Kidney (tissue), 14 donors: Measurements from ENCODE around the gene ZNF488. TPM values are rescaled to one million over a fixed set of nuclear protein-coding genes. Genes with fewer than 3 reads are reported as not detected.

Source experiments
- DNase-seq, 5 donors: peaks; one replicate each; pipeline ENCODE4 v3.0.0-alpha.2; 2013 to 2020
- FAIRE-seq: peaks from 2 replicates; lab custom pipeline; 2012; peaks lifted over from hg19 to GRCh38; lab: Jason Lieb, UNC
- H3K27ac ChIP-seq, 2 donors: one replicate each; pipeline ENCODE4 v1.7.0; 2013; ENCODE audit warnings: low read depth in 2 of 2, low read length in 2 of 2, inconsistent platforms in 1 of 2
- H3K27me3 ChIP-seq: one replicate; pipeline ENCODE4 v1.7.1; 2013; ENCODE audit warnings: low read length, inconsistent platforms; ENCODE audit not compliant: control insufficient read depth, insufficient read depth
- H3K36me3 ChIP-seq, 3 donors: one replicate each; pipeline versions ENCODE4 v1.7.0 to v1.7.1; 2013; ENCODE audit warnings: low read length in 3 of 3, control low read depth in 1 of 3, inconsistent platforms in 1 of 3; ENCODE audit not compliant: insufficient read depth in 3 of 3, control insufficient read depth in 2 of 3
- H3K4me1 ChIP-seq, 3 donors: one replicate each; pipeline versions ENCODE4 v1.7.0 to v1.7.1; 2013; ENCODE audit warnings: low read length in 3 of 3, inconsistent platforms in 1 of 3, low read depth in 1 of 3; ENCODE audit not compliant: control insufficient read depth in 2 of 3, insufficient read depth in 2 of 3
- H3K4me3 ChIP-seq, 3 donors: one replicate each; pipeline versions ENCODE4 v1.7.0 to v1.8.1; 2013; ENCODE audit warnings: low read length in 3 of 3, control low read depth in 1 of 3, inconsistent platforms in 1 of 3
- H3K9ac ChIP-seq, 3 donors: one replicate each; pipeline versions ENCODE4 v1.7.0 to v1.7.1; 2013; ENCODE audit warnings: low read length in 3 of 3, control low read depth in 1 of 3, inconsistent platforms in 1 of 3
- H3K9me3 ChIP-seq, 3 donors: one replicate each; pipeline versions ENCODE4 v1.7.0 to v1.7.1; 2013; ENCODE audit warnings: low read length in 3 of 3, control low read depth in 1 of 3, inconsistent platforms in 1 of 3; ENCODE audit not compliant: control insufficient read depth in 2 of 3, insufficient read depth in 1 of 3
- intact Hi-C: fragments of 100-400 bp; cut with DNase I; formaldehyde crosslinking; loops from one replicate; pipeline ENCODE4 v1.11.1; 2022
- polyA plus RNA-seq: library from polyadenylated mRNA; stranded (reverse); fragments of 350-450 nt; fragmentation: Illumina TruSeq; extraction: RNeasy Lipid Tissue Mini Kit (QIAGEN cat#74804); gene quantifications from one replicate; pipeline ENCODE4 v1.2.3, GENCODE V29; 2014; ENCODE audit warnings: low read depth, low replicate concordance; ENCODE audit not compliant: insufficient read depth
- total RNA-seq: library from RNA; stranded (reverse); fragmentation: NEBNext Ultra II Directional; extraction: Animal tissue kit (Norgen Biotek cat#: 25700); gene quantifications from one replicate; pipeline ENCODE4 v1.2.1, GENCODE V29; 2021
- TF ChIP-seq, protein P1 (sequence below): IDR thresholded peaks from 3 replicates; pipeline ENCODE4 v1.5.1; 2012; ENCODE audit warnings: mild to moderate bottlenecking, moderate library complexity, borderline replicate concordance; ENCODE audit not compliant: insufficient read depth; ENCODE audit errors: extremely low read depth
- donor health status: control.
- donor health status: control.
- donor health status: control.
- donor health status: control.
- donor health status: control.
- donor health status: DM: yes; HTN: yes; CAD: no.
- donor health status: Normal renal cell carcinoma (clear cell type).

ZNF488 gene
- total and polyA plus RNA-seq, 2 donors from 2014 or later: 0.09 to 4.0 TPM

DNA sequence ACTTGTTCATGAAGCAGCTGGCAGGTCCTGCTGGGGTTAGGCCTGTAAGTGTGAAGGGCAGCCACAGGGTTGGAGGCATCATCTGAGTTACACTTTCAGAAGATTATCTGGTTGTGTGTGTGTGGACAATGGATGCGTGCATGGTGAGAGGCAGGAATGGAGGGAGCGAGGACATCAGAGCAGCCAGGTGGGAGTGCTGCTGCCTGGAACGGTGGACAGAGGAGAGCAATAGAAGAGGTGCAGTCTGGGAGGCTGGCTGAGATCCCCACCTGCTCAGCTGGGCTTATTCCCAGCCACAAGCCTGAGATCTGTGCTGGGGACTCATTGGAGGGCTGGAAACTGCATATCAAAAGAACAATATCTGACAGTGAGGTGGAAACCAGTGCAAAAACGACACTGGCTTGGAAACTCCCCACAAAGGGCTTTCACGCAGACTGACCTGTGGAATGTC is 17.9 kb downstream of the ZNF488 start:
- H3K4me1 ChIP-seq: peaks cover 0 to 8% (median 5%) of the 10 kb centered on the region in 3 donors
- H3K4me3 ChIP-seq: no peak overlapping the region
- intact Hi-C loops: no loop called here
- H3K27ac ChIP-seq: no peak overlapping the region
- no peaks in the 10 kb centered on the region for H3K9me3 ChIP-seq
- H3K36me3 ChIP-seq: no peaks in the 10 kb centered on the region
- TF ChIP-seq, protein P1, sequence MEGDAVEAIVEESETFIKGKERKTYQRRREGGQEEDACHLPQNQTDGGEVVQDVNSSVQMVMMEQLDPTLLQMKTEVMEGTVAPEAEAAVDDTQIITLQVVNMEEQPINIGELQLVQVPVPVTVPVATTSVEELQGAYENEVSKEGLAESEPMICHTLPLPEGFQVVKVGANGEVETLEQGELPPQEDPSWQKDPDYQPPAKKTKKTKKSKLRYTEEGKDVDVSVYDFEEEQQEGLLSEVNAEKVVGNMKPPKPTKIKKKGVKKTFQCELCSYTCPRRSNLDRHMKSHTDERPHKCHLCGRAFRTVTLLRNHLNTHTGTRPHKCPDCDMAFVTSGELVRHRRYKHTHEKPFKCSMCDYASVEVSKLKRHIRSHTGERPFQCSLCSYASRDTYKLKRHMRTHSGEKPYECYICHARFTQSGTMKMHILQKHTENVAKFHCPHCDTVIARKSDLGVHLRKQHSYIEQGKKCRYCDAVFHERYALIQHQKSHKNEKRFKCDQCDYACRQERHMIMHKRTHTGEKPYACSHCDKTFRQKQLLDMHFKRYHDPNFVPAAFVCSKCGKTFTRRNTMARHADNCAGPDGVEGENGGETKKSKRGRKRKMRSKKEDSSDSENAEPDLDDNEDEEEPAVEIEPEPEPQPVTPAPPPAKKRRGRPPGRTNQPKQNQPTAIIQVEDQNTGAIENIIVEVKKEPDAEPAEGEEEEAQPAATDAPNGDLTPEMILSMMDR: no peak
- FAIRE-seq (no peak), DNase-seq (peak in 2 of 5 donors; percentile 14 to 18)
- no peak overlapping the region for H3K9ac ChIP-seq
- no peaks in the 10 kb centered on the region for H3K27me3 ChIP-seq

DNA sequence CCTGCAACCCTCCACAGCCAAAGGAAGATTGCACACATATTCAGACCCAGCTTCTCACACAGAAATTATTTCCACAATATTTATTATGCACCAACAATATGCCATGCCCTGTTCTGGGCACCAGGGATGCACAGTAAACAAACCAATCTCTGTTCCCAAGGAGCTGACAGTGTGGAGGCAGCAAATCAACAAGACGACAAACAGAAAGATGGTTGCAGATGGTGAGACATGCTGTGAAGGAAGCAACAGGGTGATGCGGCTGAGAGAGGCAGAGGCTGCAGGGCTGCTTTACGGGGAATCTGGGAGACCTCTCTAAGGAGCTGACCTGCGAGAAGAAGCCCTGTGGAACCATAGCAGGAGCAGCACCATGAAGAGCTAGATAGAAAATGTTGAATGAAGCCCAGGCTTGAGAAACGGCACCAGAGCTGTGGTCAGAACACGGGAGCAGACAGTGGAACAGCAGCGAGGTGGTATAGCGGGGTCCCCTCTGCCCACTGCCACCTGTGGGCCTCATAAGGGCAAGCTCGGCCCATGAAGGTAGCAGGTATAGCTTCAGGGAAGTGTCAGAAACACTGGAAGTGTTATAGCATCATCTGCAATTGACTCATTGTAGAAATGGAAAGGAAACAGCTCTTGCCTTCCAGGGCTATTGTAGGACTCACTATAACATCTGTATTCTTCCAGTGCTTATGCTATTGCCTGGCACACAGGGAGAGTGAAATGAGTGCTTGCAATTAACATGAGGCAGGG is 18.5 kb downstream of the ZNF488 start:
- no peak for FAIRE-seq
- H3K9me3 ChIP-seq: no peaks in the 10 kb centered on the region
- H3K36me3 ChIP-seq: no peaks in the 10 kb centered on the region
- TF ChIP-seq, protein P1: no peak
- peaks cover 0 to 8% (median 5%) of the 10 kb centered on the region in 3 donors for H3K4me1 ChIP-seq
- H3K9ac ChIP-seq: no peak overlapping the region
- H3K4me3 ChIP-seq: no peak overlapping the region
- intact Hi-C loops: no loop called here
- no peak overlapping the region for H3K27ac ChIP-seq
- H3K27me3 ChIP-seq: no peaks in the 10 kb centered on the region
- DNase-seq: peak in 2 of 5 donors; percentile 10

GRCh38 chr10:47364911-47365310 is 19.2 kb downstream of the ZNF488 start:
- Histone ChIP-seq H3K27ac (no peak overlapping the region), H3K4me3 (no peak overlapping the region), H3K9ac (no peak overlapping the region), H3K27me3 (no peaks in the 10 kb centered on the region), H3K9me3 (no peaks in the 10 kb centered on the region), H3K36me3 (no peaks in the 10 kb centered on the region), H3K4me1 (peaks cover 0 to 6% (median 5%) of the 10 kb centered on the region in 3 donors)
- DNase-seq (peak in 2 of 5 donors; percentile 23 to 37), FAIRE-seq (no peak)
- intact Hi-C loops: no loop called here
- TF ChIP-seq, protein P1: no peak
